ENCODE measurements around the gene SKI. TPM values are rescaled to one million over a fixed set of nuclear protein-coding genes. Genes with fewer than 3 reads are reported as not detected.

Gene SKI
- total and polyA plus RNA-seq, 2 of the 8 experiments (the other 6 are each of a cell fraction or from before 2014, with no cell fraction given) = 8.3 to 87.6 TPM

GRCh38 chr1:2256435-2257244, 28.5 kb downstream of the SKI start (continued):
- TF ChIP-seq CHD7 (IDR thresholded peaks at IDR 0.05; ENCODE audit: insufficient replicate concordance, low read length) = no peak
- TF ChIP-seq RBBP5 (IDR thresholded peaks at IDR 0.05; ENCODE audit: borderline replicate concordance, low read depth, low read length) = no peak

Measured in H1 (cell line).